Skeletal muscle tissue (tissue), 4 donors: ENCODE measurements around the gene THAP7. TPM values are rescaled to one million over a fixed set of nuclear protein-coding genes. Genes with fewer than 3 reads are reported as not detected.

Source experiments
- H3K27ac ChIP-seq: one replicate; pipeline ENCODE4 v1.7.0; 2013; ENCODE audit warnings: mild to moderate bottlenecking, low read depth, low read length, inconsistent platforms
- H3K27me3 ChIP-seq, 3 donors: one replicate each; pipeline ENCODE4 v1.7.0; 2013; ENCODE audit warnings: low read length in 3 of 3; ENCODE audit not compliant: control insufficient read depth in 3 of 3, insufficient read depth in 3 of 3
- H3K36me3 ChIP-seq, 3 donors: one replicate each; pipeline ENCODE4 v1.7.0; 2013; ENCODE audit warnings: low read length in 3 of 3; ENCODE audit not compliant: control insufficient read depth in 3 of 3, insufficient read depth in 3 of 3
- H3K4me1 ChIP-seq, 3 donors: one replicate each; pipeline ENCODE4 v1.7.0; 2013; ENCODE audit warnings: low read length in 3 of 3, mild to moderate bottlenecking in 3 of 3; ENCODE audit not compliant: control insufficient read depth in 3 of 3, insufficient read depth in 3 of 3
- H3K4me3 ChIP-seq, 3 donors: one replicate each; pipeline ENCODE4 v1.7.0; 2013; ENCODE audit warnings: low read length in 3 of 3
- H3K9ac ChIP-seq, 3 donors: one replicate each; pipeline ENCODE4 v1.7.0; 2013; ENCODE audit warnings: low read length in 3 of 3, mild to moderate bottlenecking in 3 of 3, moderate library complexity in 2 of 3, low read depth in 1 of 3
- H3K9me3 ChIP-seq, 3 donors: one replicate each; pipeline ENCODE4 v1.7.0; 2013; ENCODE audit warnings: low read length in 3 of 3; ENCODE audit not compliant: control insufficient read depth in 3 of 3
- total RNA-seq: library from RNA; depleted of rRNA; stranded (reverse); fragments of >200 nt; gene quantifications from one replicate; pipeline ENCODE4 v1.2.3, GENCODE V29; 2014
- donor health status: Osteomylitis.

THAP7 gene
- total RNA-seq, 1 donor from 2014 or later, result 15.7 TPM

GRCh38 chr22:20999350-21000206 lies 2.3 kb downstream of the THAP7 start:
- Histone ChIP-seq H3K36me3 (peaks cover 40 to 44% (median 41%) of the 10 kb centered on the region in 3 donors), H3K9ac (peak overlapping the region in 2 of 3 donors; percentile 20 to 95), H3K9me3 (no peaks in the 10 kb centered on the region), H3K4me1 (peaks cover 30 to 46% (median 37%) of the 10 kb centered on the region in 3 donors), H3K27ac (no peak overlapping the region), H3K27me3 (no peaks in the 10 kb centered on the region), H3K4me3 (no peak overlapping the region)

GRCh38 chr22:20998411-20999336 lies 3.2 kb downstream of the THAP7 start:
- no peak overlapping the region for H3K4me3 ChIP-seq

DNA sequence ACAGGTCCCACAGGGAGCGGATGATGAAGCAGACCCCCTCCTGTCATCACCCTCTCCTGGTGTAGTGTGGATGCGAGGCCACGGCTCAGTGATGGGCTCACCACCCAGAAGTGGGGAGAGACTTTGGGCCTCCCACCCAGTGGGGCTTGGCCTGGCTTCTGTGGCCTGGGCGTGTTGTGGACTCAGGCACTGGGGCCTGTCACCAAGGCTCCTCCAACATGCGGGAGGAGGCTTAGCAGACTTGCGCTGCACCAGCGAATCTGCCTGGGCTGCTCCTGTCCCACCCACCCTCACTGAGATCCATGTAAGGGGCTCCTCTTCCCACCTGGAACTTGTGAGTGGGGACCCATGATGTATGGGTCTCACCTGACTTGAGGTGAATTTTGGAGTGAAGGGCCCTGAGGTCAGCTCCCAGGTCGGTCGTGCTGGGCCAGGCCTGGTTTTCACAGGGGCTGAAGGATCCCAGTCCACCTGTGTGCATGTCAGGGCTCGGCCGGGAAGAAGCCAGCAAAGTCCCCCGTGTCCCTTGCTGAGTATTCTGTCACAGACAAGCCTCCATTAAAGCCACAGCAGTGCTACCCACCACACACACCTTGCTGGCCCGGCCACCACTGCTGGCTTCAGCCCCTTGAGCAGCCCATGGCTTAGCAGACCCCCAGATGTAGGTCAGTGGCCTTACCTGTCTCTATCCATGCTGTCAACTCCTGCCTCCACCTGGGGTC lies 4.2 kb downstream of the THAP7 start:
- no peaks in the 10 kb centered on the region for H3K9me3 ChIP-seq
- no peak overlapping the region for H3K27ac ChIP-seq
- H3K36me3 ChIP-seq, result peaks cover 49 to 57% (median 49%) of the 10 kb centered on the region in 3 donors
- no peaks in the 10 kb centered on the region for H3K27me3 ChIP-seq
- H3K4me3 ChIP-seq, result no peak overlapping the region
- H3K9ac ChIP-seq, result no peak overlapping the region
- peaks cover 16 to 31% (median 23%) of the 10 kb centered on the region in 3 donors for H3K4me1 ChIP-seq

More at GRCh38 chr22:20998411-20999336, 3.2 kb downstream of the THAP7 start:
- H3K4me1 ChIP-seq, result peaks cover 26 to 40% (median 33%) of the 10 kb centered on the region in 3 donors
- peaks cover 41 to 49% (median 44%) of the 10 kb centered on the region in 3 donors for H3K36me3 ChIP-seq
- H3K27me3 ChIP-seq, result no peaks in the 10 kb centered on the region
- no peak overlapping the region for H3K9ac ChIP-seq
- H3K9me3 ChIP-seq, result no peaks in the 10 kb centered on the region
- no peak overlapping the region for H3K27ac ChIP-seq

DNA sequence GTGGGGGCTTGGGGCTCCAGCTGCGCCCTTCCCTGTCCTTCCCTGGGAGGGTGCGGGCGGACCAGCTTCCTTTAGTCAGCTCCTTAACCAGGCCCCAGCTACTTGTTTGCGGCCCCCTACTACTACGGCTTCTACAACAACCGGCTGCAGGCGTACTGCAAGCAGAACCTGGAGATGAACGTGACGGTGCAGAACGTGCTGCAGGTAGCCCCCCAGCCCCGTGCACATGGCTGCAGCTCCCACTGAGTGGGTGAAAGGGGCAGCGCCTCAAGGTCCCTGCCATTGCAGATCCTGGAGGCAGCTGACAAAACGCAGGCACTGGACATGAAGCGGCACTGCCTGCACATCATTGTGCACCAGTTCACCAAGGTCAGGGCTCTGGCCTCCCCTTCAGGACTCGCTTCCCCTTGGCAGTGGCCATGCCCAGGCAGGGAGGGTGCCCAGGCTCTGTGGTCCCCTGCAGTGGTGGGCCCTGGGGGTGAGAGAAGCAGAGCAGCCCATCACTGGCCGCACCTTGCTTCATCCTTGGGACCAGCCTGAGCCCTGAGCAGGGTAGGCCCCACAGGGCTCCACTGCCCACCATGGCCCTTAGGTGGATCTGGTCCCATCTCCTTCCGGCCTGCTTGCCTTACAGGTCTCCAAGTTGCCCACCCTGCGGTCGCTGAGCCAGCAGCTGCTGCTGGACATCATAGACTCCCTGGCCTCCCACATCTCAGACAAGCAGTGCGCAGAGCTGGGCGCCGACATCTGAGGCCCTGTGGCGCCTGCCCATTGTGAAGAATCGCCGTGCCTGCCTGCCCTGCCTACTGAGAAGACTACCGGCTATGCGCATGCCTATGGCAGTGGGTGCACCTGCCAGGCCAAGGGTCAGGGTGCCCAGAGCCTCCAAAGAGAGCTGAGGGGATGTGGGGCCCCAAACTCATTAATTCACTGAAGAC lies 5.1 kb downstream of the THAP7 start:
- Histone ChIP-seq H3K36me3 (peaks cover 57 to 66% (median 57%) of the 10 kb centered on the region in 3 donors), H3K9me3 (no peaks in the 10 kb centered on the region), H3K4me3 (no peak overlapping the region), H3K9ac (no peak overlapping the region), H3K27ac (no peak overlapping the region), H3K4me1 (peaks cover 15 to 28% (median 22%) of the 10 kb centered on the region in 3 donors), H3K27me3 (no peaks in the 10 kb centered on the region)

GRCh38 chr22:20996031-20996410 lies 5.9 kb downstream of the THAP7 start:
- Histone ChIP-seq H3K27ac (no peak overlapping the region), H3K36me3 (peaks cover 61 to 73% (median 64%) of the 10 kb centered on the region in 3 donors), H3K4me3 (no peak overlapping the region)

GRCh38 chr22:20995329-20996030 lies 6.4 kb downstream of the THAP7 start:
- no peak overlapping the region for H3K27ac ChIP-seq
- H3K27me3 ChIP-seq, result no peaks in the 10 kb centered on the region
- H3K9me3 ChIP-seq, result no peaks in the 10 kb centered on the region
- H3K4me1 ChIP-seq, result peaks cover 5 to 16% (median 11%) of the 10 kb centered on the region in 3 donors
- H3K9ac ChIP-seq, result no peak overlapping the region
- H3K36me3 ChIP-seq, result peaks cover 59 to 76% (median 63%) of the 10 kb centered on the region in 3 donors
- no peak overlapping the region for H3K4me3 ChIP-seq

More at GRCh38 chr22:20996031-20996410, 5.9 kb downstream of the THAP7 start:
- Histone ChIP-seq H3K9ac (no peak overlapping the region), H3K4me1 (peaks cover 10 to 22% (median 16%) of the 10 kb centered on the region in 3 donors), H3K9me3 (no peaks in the 10 kb centered on the region), H3K27me3 (no peaks in the 10 kb centered on the region)

DNA sequence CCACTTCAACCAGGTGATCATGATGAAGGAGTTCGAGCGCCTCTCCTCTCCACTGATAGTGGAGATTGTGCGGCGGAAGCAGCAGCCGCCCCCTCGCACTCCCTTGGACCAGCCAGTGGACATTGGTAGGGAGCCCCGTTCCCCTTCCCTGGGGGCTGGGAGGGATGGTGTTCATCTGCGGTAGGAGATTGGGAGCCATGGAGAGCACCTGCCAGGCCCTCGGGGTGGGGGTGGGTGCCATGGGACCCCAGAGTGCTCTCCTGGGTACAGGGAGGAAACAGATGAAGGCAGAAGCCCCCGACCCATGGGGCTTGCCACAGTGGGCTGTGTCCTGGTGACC lies 7.0 kb downstream of the THAP7 start:
- Histone ChIP-seq H3K27me3 (no peaks in the 10 kb centered on the region), H3K36me3 (peaks cover 54 to 75% (median 62%) of the 10 kb centered on the region in 3 donors), H3K9me3 (no peaks in the 10 kb centered on the region), H3K4me1 (peaks cover 0 to 10% (median 5%) of the 10 kb centered on the region in 3 donors), H3K4me3 (no peak overlapping the region), H3K27ac (no peak overlapping the region), H3K9ac (no peak overlapping the region)

DNA sequence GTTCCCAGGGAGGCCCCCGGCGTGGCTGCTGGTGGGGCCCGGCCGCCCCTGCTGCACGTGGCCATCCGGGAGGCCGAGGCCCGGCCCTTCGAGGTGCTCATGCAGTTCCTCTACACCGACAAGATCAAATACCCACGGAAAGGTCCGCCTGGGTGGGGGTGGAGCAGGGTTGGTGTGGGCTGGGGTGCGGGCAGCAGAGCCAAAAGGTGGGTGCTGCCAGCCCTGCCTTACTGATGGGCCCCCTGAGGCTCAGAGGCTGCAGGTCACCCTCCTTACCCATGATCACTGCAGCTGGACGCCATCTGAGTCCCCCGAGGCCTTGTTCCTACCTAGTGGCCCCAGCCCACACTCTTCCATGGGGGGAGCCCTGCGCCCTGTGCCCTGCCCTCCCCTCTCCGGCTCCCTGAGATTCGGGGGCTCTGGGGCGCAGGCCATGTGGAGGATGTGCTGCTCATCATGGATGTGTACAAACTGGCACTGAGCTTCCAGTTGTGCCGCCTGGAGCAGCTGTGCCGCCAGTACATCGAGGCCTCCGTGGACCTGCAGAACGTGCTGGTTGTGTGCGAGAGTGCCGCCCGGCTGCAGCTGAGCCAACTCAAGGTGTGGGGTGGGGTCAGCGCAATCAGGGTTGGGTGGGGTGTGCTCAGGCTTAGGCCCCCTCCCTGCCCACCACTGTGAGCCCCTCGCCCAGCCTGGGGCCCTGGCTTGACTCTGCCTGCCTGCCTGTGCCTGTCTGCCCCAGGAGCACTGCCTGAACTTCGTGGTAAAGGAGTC lies 7.6 kb downstream of the THAP7 start:
- peaks cover 0 to 5% (median 2%) of the 10 kb centered on the region in 3 donors for H3K4me1 ChIP-seq
- H3K27ac ChIP-seq, result no peak overlapping the region
- H3K9ac ChIP-seq, result no peak overlapping the region
- H3K4me3 ChIP-seq, result no peak overlapping the region
- peaks cover 48 to 72% (median 56%) of the 10 kb centered on the region in 3 donors for H3K36me3 ChIP-seq
- H3K9me3 ChIP-seq, result no peaks in the 10 kb centered on the region
- H3K27me3 ChIP-seq, result no peaks in the 10 kb centered on the region
